ENCODE data around the gene FBXW12. TPM values are rescaled to one million over a fixed set of nuclear protein-coding genes. Genes with fewer than 3 reads are reported as not detected.

Gene FBXW12
- polyA plus RNA-seq, 1 of the 3 experiments (the other 2 are of a cell fraction): 0.07 TPM

GRCh38 chr3:48347500-48347899 is 24.5 kb upstream of the FBXW12 start:
- 39% methylated on average over 3 of the region's 3 CpGs for WGBS (ENCODE audit: low lambda C conversion rate)
- no peaks in the 10 kb centered on the region for H3F3A ChIP-seq (replicated peaks; ENCODE audit: insufficient read depth)
- H3K9ac ChIP-seq: no peak overlapping the region
- no peaks in the 10 kb centered on the region for H3K36me3 ChIP-seq (replicated peaks in 1 of 2; ENCODE audit: control insufficient read depth in 1 of 2, insufficient read depth in 2 of 2, low read length in 1 of 2)
- H3K4me1 ChIP-seq (ENCODE audit: control insufficient read depth in 1 of 2, insufficient read depth in 2 of 2, low read depth in 1 of 2, low read length in 1 of 2): peaks cover 0 to 47% of the 10 kb centered on the region in 2 experiments; a peak in 2 of 4 replicates
- H4K20me1 ChIP-seq (ENCODE audit: insufficient read depth): no peaks in the 10 kb centered on the region
- ChIA-PET POLR2A (interaction anchor here (0.9 to 1.6 kb wide), 2 partner anchors 20 to 52 kb away, joined by 3 to 6 read pairs; no protein-coding TSS in a partner anchor), CTCF (interaction anchor here (0.7 to 2.6 kb wide), 6 partner anchors 44 to 88 kb away, joined by 3 to 20 read pairs (median 5); no protein-coding TSS in a partner anchor)
- H3K27ac ChIP-seq (ENCODE audit: low read depth in 2 of 2, low read length in 1 of 2): peak overlapping the region in 1 of 2 experiments; percentile 81; a peak in 2 of 4 replicates
- DNase-seq: peak; percentile 62
- no peak overlapping the region for H2AFZ ChIP-seq (ENCODE audit: low read depth)
- no peaks in the 10 kb centered on the region for H3K9me2 ChIP-seq
- H3K79me2 ChIP-seq (ENCODE audit: insufficient read depth): no peaks in the 10 kb centered on the region
- H3K27me3 ChIP-seq (ENCODE audit: insufficient read depth): no peaks in the 10 kb centered on the region
- no peak overlapping the region for H3K4me3 ChIP-seq (ENCODE audit: low read depth in 2 of 2, low read length in 1 of 2)
- TF ChIP-seq GATA2 (CRISPR knock-in tag; IDR thresholded peaks at IDR 0.05) (peak; percentile 90), MXI1 (IDR thresholded peaks at IDR 0.05; ENCODE audit: low read depth, low read length) (no peak; the same call in 1 of the 2 replicates), EP300 (IDR thresholded peaks at IDR 0.05; ENCODE audit: borderline replicate concordance in 1 of 2, low read depth in 1 of 2, low read length in 1 of 2) (peak in 1 of 2 experiments; percentile 96; a peak in 2 of 4 replicates), FOXJ3 (CRISPR knock-in tag; IDR thresholded peaks at IDR 0.05) (peak; percentile 73; the same call in 1 of the 2 replicates), CHD2 (IDR thresholded peaks at IDR 0.05; ENCODE audit: low read length, partially characterized antibody) (peak; percentile 61), RAD21 (IDR thresholded peaks at IDR 0.05; ENCODE audit: low read length) (peak; percentile 32), RCOR1 (IDR thresholded peaks at IDR 0.05; ENCODE audit: low read length) (peak; percentile 86)
- TF ChIP-seq, protein P1, sequence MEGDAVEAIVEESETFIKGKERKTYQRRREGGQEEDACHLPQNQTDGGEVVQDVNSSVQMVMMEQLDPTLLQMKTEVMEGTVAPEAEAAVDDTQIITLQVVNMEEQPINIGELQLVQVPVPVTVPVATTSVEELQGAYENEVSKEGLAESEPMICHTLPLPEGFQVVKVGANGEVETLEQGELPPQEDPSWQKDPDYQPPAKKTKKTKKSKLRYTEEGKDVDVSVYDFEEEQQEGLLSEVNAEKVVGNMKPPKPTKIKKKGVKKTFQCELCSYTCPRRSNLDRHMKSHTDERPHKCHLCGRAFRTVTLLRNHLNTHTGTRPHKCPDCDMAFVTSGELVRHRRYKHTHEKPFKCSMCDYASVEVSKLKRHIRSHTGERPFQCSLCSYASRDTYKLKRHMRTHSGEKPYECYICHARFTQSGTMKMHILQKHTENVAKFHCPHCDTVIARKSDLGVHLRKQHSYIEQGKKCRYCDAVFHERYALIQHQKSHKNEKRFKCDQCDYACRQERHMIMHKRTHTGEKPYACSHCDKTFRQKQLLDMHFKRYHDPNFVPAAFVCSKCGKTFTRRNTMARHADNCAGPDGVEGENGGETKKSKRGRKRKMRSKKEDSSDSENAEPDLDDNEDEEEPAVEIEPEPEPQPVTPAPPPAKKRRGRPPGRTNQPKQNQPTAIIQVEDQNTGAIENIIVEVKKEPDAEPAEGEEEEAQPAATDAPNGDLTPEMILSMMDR (IDR thresholded peaks at IDR 0.05): no peak
- no peaks in the 10 kb centered on the region for H3K9me3 ChIP-seq
- no peak overlapping the region for H3K4me2 ChIP-seq

GRCh38 chr3:48352546-48352945 is 19.5 kb upstream of the FBXW12 start:
- ChIA-PET POLR2A (interaction anchor here (1.1 to 1.2 kb wide), 2 partner anchors 14 to 76 kb away, joined by 3 to 4 read pairs; no protein-coding TSS in a partner anchor), CTCF (interaction anchor here (3.5 to 3.8 kb wide), 2 partner anchors 48 to 84 kb away, joined by 20 to 31 read pairs; no protein-coding TSS in a partner anchor)
- no peaks in the 10 kb centered on the region for H3K79me2 ChIP-seq (ENCODE audit: insufficient read depth)
- H3K4me1 ChIP-seq (ENCODE audit: control insufficient read depth in 1 of 2, insufficient read depth in 2 of 2, low read depth in 1 of 2, low read length in 1 of 2): peaks cover 0 to 29% of the 10 kb centered on the region in 2 experiments; a peak in 2 of 4 replicates
- DNase-seq: peak; percentile 64
- H3K9me3 ChIP-seq: no peaks in the 10 kb centered on the region
- H2AFZ ChIP-seq (ENCODE audit: low read depth): no peak overlapping the region
- 13% methylated on average over 6 of the region's 6 CpGs for whole genome bisulfite sequencing (ENCODE audit: low lambda C conversion rate)
- H3K9ac ChIP-seq: no peak overlapping the region
- peak; percentile 86; the same call in 1 of the 2 replicates for TF ChIP-seq RCOR1 (IDR thresholded peaks at IDR 0.05; ENCODE audit: low read length)
- no peak for TF ChIP-seq MAX (IDR thresholded peaks at IDR 0.05; ENCODE audit: low read depth)
- TF ChIP-seq EP300 (IDR thresholded peaks at IDR 0.05; ENCODE audit: borderline replicate concordance in 1 of 2, low read depth in 1 of 2, low read length in 1 of 2): peak in 1 of 2 experiments; percentile 95; a peak in 2 of 4 replicates
- peak; percentile 61; the same call in 1 of the 2 replicates for TF ChIP-seq MXI1 (IDR thresholded peaks at IDR 0.05; ENCODE audit: low read depth, low read length)
- TF ChIP-seq ELF1 (IDR thresholded peaks at IDR 0.05): no peak
- no peak for TF ChIP-seq JUND (IDR thresholded peaks at IDR 0.05)
- no peak for TF ChIP-seq TAF1 (IDR thresholded peaks at IDR 0.05; ENCODE audit: borderline replicate concordance, low read depth, low read length)
- TF ChIP-seq RAD21 (IDR thresholded peaks at IDR 0.05; ENCODE audit: low read length): peak; percentile 36
- TF ChIP-seq GATA2 (CRISPR knock-in tag; IDR thresholded peaks at IDR 0.05): peak; percentile 81
- peak; percentile 5; the same call in 1 of the 2 replicates for TF ChIP-seq SMC3 (IDR thresholded peaks at IDR 0.05; ENCODE audit: low read depth, low read length)
- TF ChIP-seq FOXM1 (IDR thresholded peaks at IDR 0.05; ENCODE audit: low read depth): no peak
- TF ChIP-seq GABPA (IDR thresholded peaks at IDR 0.05; ENCODE audit: low read depth): no peak
- TF ChIP-seq, protein P2, sequence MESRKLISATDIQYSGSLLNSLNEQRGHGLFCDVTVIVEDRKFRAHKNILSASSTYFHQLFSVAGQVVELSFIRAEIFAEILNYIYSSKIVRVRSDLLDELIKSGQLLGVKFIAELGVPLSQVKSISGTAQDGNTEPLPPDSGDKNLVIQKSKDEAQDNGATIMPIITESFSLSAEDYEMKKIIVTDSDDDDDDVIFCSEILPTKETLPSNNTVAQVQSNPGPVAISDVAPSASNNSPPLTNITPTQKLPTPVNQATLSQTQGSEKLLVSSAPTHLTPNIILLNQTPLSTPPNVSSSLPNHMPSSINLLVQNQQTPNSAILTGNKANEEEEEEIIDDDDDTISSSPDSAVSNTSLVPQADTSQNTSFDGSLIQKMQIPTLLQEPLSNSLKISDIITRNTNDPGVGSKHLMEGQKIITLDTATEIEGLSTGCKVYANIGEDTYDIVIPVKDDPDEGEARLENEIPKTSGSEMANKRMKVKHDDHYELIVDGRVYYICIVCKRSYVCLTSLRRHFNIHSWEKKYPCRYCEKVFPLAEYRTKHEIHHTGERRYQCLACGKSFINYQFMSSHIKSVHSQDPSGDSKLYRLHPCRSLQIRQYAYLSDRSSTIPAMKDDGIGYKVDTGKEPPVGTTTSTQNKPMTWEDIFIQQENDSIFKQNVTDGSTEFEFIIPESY (IDR thresholded peaks at IDR 0.05; ENCODE audit: borderline replicate concordance, low read depth): no peak
- TF ChIP-seq NRF1 (IDR thresholded peaks at IDR 0.05; ENCODE audit: low read depth, low read length): no peak
- peak; percentile 79 for TF ChIP-seq CHD2 (IDR thresholded peaks at IDR 0.05; ENCODE audit: low read length, partially characterized antibody)
- peak; percentile 49; the same call in 1 of the 2 replicates for TF ChIP-seq FOXJ3 (CRISPR knock-in tag; IDR thresholded peaks at IDR 0.05)
- H3K27ac ChIP-seq (ENCODE audit: low read depth in 2 of 2, low read length in 1 of 2): peak overlapping the region in 1 of 2 experiments; percentile 97; a peak in 2 of 4 replicates
- no peak overlapping the region for H3K4me2 ChIP-seq
- H3K9me2 ChIP-seq: no peaks in the 10 kb centered on the region
- H3F3A ChIP-seq (replicated peaks; ENCODE audit: insufficient read depth): no peaks in the 10 kb centered on the region
- no peaks in the 10 kb centered on the region for H4K20me1 ChIP-seq (ENCODE audit: insufficient read depth)
- no peaks in the 10 kb centered on the region for H3K27me3 ChIP-seq (ENCODE audit: insufficient read depth)
- no peak overlapping the region for H3K4me3 ChIP-seq (ENCODE audit: low read depth in 2 of 2, low read length in 1 of 2)
- H3K36me3 ChIP-seq (replicated peaks in 1 of 2; ENCODE audit: control insufficient read depth in 1 of 2, insufficient read depth in 2 of 2, low read length in 1 of 2): no peaks in the 10 kb centered on the region

Measured in SK-N-SH (cell line).